Right kidney (tissue), 1 donor: ENCODE results near the gene ITPK1.

Experiments
- DNase-seq: peaks from one replicate; pipeline ENCODE4 v3.0.0-alpha.2; 2016

ITPK1 gene

GRCh38 chr14:92951261-92951660, 164.5 kb downstream of the ITPK1 start:
- DNase-seq = no peak

GRCh38 chr14:92950773-92951172, 165.0 kb downstream of the ITPK1 start:
- DNase-seq = no peak

- no peak for DNase-seq
Observed at GRCh38 chr14:92950193-92950540, 165.6 kb downstream of the ITPK1 start.

GRCh38 chr14:92949496-92950192, 166.1 kb downstream of the ITPK1 start:
- no peak for DNase-seq

- no peak for DNase-seq
Observed at GRCh38 chr14:92948647-92949046, 167.1 kb downstream of the ITPK1 start.

- DNase-seq = no peak
Observed at GRCh38 chr14:92946847-92947545, 168.7 kb downstream of the ITPK1 start.

GRCh38 chr14:92945959-92946846, 169.5 kb downstream of the ITPK1 start:
- DNase-seq = no peak

GRCh38 chr14:92945544-92945943, 170.2 kb downstream of the ITPK1 start:
- no peak for DNase-seq

- DNase-seq = no peak
Observed at GRCh38 chr14:92944976-92945375, 170.7 kb downstream of the ITPK1 start.

- no peak for DNase-seq
Observed at GRCh38 chr14:92943855-92944570, 171.7 kb downstream of the ITPK1 start.

- no peak for DNase-seq
Observed at GRCh38 chr14:92942976-92943710, 172.6 kb downstream of the ITPK1 start.

- DNase-seq = no peak
Observed at GRCh38 chr14:92942576-92942975, 173.1 kb downstream of the ITPK1 start.

- no peak for DNase-seq
Observed at GRCh38 chr14:92942136-92942535, 173.6 kb downstream of the ITPK1 start.

- DNase-seq = no peak
Observed at GRCh38 chr14:92941531-92941930, 174.2 kb downstream of the ITPK1 start.

GRCh38 chr14:92940543-92940942, 175.2 kb downstream of the ITPK1 start:
- DNase-seq = no peak

GRCh38 chr14:92939699-92940098, 176.0 kb downstream of the ITPK1 start:
- DNase-seq = no peak

- no peak for DNase-seq
Observed at GRCh38 chr14:92938890-92939671, 176.6 kb downstream of the ITPK1 start.

- DNase-seq = no peak
Observed at GRCh38 chr14:92938235-92938875, 177.4 kb downstream of the ITPK1 start.

GRCh38 chr14:92937051-92937937, 178.4 kb downstream of the ITPK1 start:
- no peak for DNase-seq
